ENCODE results near the gene MAML2. TPM values are rescaled to one million over a fixed set of nuclear protein-coding genes. Genes with fewer than 3 reads are reported as not detected.

MAML2 gene
- total and polyA plus RNA-seq, 2 experiments from 2014 or later: 2.0 to 7.1 TPM

- Mint-ChIP-seq H3K4me3 (no peak overlapping the region), H3K27me3 (ENCODE audit: insufficient read depth, low read depth, poor library complexity) (peaks cover 2% of the 10 kb centered on the region), H3K36me3 (ENCODE audit: low read depth) (no peaks in the 10 kb centered on the region), H3K27ac (peak overlapping the region; percentile 14; the same call in 1 of the 2 replicates), H3K4me1 (peaks cover 32% of the 10 kb centered on the region), H3K9me3 (no peaks in the 10 kb centered on the region)
- Histone ChIP-seq H3K36me3 (ENCODE audit: insufficient read depth) (no peaks in the 10 kb centered on the region), H3F3A (replicated peaks; ENCODE audit: low read depth) (no peaks in the 10 kb centered on the region), H3K27ac (ENCODE audit: low read depth) (peak overlapping the region; percentile 26), H3K4me2 (0 out of 2 replicates have a peak overlapping the region, but pooled peaks have one; percentile 19), H3K9me2 (ENCODE audit: insufficient read depth) (no peaks in the 10 kb centered on the region), H4K20me1 (replicated peaks; ENCODE audit: insufficient read depth) (no peaks in the 10 kb centered on the region), H3K27me3 (ENCODE audit: insufficient read depth) (no peaks in the 10 kb centered on the region), H3K4me1 (ENCODE audit: insufficient read depth) (peaks cover 36% of the 10 kb centered on the region), H2AFZ (no peak overlapping the region), H3K79me2 (replicated peaks; ENCODE audit: insufficient read depth) (no peaks in the 10 kb centered on the region), H3K4me3 (no peak overlapping the region)
- ATAC-seq (no peak), DNase-seq (ENCODE audit: low spot score) (no peak)
- TF ChIP-seq CTCF (conservative IDR thresholded peaks at IDR 0.05; ENCODE audit: low read depth in 2 of 2) (no peak), CREB1 (CRISPR knock-in tag; IDR thresholded peaks at IDR 0.05; ENCODE audit: low read depth) (no peak), ZNF462 (CRISPR knock-in tag; IDR thresholded peaks at IDR 0.05) (no peak), EZH2 (IDR thresholded peaks at IDR 0.05; ENCODE audit: low read depth, unreplicated experiment) (no peak), STAT1 (IDR thresholded peaks at IDR 0.05; ENCODE audit: unreplicated experiment) (no peak), ZNF114 (CRISPR knock-in tag; IDR thresholded peaks at IDR 0.05) (no peak), NANOG (IDR thresholded peaks at IDR 0.05; ENCODE audit: borderline replicate concordance) (no peak), EZH2phosphoT487 (IDR thresholded peaks at IDR 0.05; ENCODE audit: unreplicated experiment) (no peak), ETS1 (IDR thresholded peaks at IDR 0.05) (no peak), ZNF331 (CRISPR knock-in tag; IDR thresholded peaks at IDR 0.05; ENCODE audit: low read depth) (no peak), POLR2AphosphoS5 (IDR thresholded peaks at IDR 0.05; ENCODE audit: low read depth) (no peak)
Measured at GRCh38 chr11:96188243-96189006, 154.6 kb downstream of the MAML2 start.

Data from GM23338 (cell line).